Neural progenitor cell (in vitro differentiated cells): ENCODE measurements around the gene YPEL2. TPM values are rescaled to one million over a fixed set of nuclear protein-coding genes. Genes with fewer than 3 reads are reported as not detected.
A peak's percentile ranks its signal among the peaks of the same experiment; 100 is the strongest.

Experiments
- DNase-seq: peaks from one replicate; pipeline ENCODE4 v3.0.0-alpha.2; 2016; ENCODE audit warnings: low spot score
- H2AFZ ChIP-seq: fragments of 200-600 bp; sonication (generic); replicated peaks from 2 replicates; pipeline ENCODE4 v1.6.1; 2016; ENCODE audit warnings: antibody characterized with exemption
- H3F3A ChIP-seq: fragments of 200-600 bp; sonication (generic); 2 replicates; pipeline ENCODE4 v1.6.1; 2016; ENCODE audit warnings: antibody characterized with exemption, low read depth
- H3K27ac ChIP-seq: fragments of 200-600 bp; sonication (generic); 2 replicates; pipeline ENCODE4 v1.5.1; 2016; ENCODE audit warnings: mild to moderate bottlenecking
- H3K27me3 ChIP-seq: fragments of 200-600 bp; sonication (generic); 2 replicates; pipeline ENCODE4 v1.6.1; 2016; ENCODE audit warnings: mild to moderate bottlenecking, moderate library complexity
- H3K36me3 ChIP-seq: fragments of 200-600 bp; sonication (generic); 2 replicates; pipeline ENCODE4 v1.5.1; 2016
- H3K4me1 ChIP-seq: fragments of 200-600 bp; sonication (generic); 2 replicates; pipeline ENCODE4 v1.6.1; 2016; ENCODE audit warnings: mixed run types
- H3K4me2 ChIP-seq: fragments of 200-600 bp; sonication (generic); 2 replicates; pipeline ENCODE4 v1.6.1; 2016
- H3K4me3 ChIP-seq: fragments of 200-600 bp; sonication (generic); 2 replicates; pipeline ENCODE4 v1.5.1; 2016
- H3K79me2 ChIP-seq: fragments of 200-600 bp; sonication (generic); 2 replicates; pipeline ENCODE4 v1.6.1; 2016; ENCODE audit warnings: low read depth
- H3K9ac ChIP-seq: fragments of 200-600 bp; sonication (generic); 2 replicates; pipeline ENCODE4 v1.6.1; 2016
- H3K9me3 ChIP-seq: fragments of 200-600 bp; sonication (generic); 2 replicates; pipeline ENCODE4 v1.5.1; 2016; ENCODE audit warnings: low read depth
- H4K20me1 ChIP-seq: fragments of 200-600 bp; sonication (generic); 2 replicates; pipeline ENCODE4 v1.6.1; 2016; ENCODE audit warnings: low read depth
- H3K27ac Mint-ChIP-seq: 3 replicates; pipeline ENCODE4 v1.8.0; 2021; ENCODE audit warnings: mixed read lengths
- H3K27me3 Mint-ChIP-seq: 2 replicates; pipeline ENCODE4 v1.8.0; 2022; ENCODE audit warnings: low read depth, mild to moderate bottlenecking, inconsistent platforms, moderate library complexity, mixed read lengths; ENCODE audit not compliant: insufficient read depth
- H3K36me3 Mint-ChIP-seq: 3 replicates; pipeline ENCODE4 v1.8.0; 2021; ENCODE audit warnings: mixed read lengths
- H3K4me1 Mint-ChIP-seq: 3 replicates; pipeline ENCODE4 v1.8.0; 2021; ENCODE audit warnings: mixed read lengths
- H3K4me3 Mint-ChIP-seq: 3 replicates; pipeline ENCODE4 v1.8.0; 2021; ENCODE audit warnings: mild to moderate bottlenecking, moderate library complexity, mixed read lengths
- H3K9me3 Mint-ChIP-seq: 3 replicates; pipeline ENCODE4 v1.8.0; 2020; ENCODE audit warnings: mixed read lengths
- EZH2 ChIP-seq: fragments of 200-600 bp; sonication (generic); IDR thresholded peaks from 2 replicates; pipeline ENCODE4 v1.6.1; 2017; ENCODE audit warnings: antibody characterized with exemption, mild to moderate bottlenecking, moderate library complexity
- EZH2phosphoT487 ChIP-seq: fragments of 200-600 bp; sonication (generic); IDR thresholded peaks from 2 replicates; pipeline ENCODE4 v1.6.1; 2017; ENCODE audit warnings: antibody characterized with exemption
- total RNA-seq: library from RNA; depleted of rRNA; stranded (reverse); fragments of >200 nt; gene quantifications from 2 replicates; pipeline ENCODE4 v1.2.3, GENCODE V29; 2015; ENCODE audit warnings: low replicate concordance
- TF ChIP-seq, protein P1 (sequence below): fragments of 200-600 bp; sonication (generic); IDR thresholded peaks from 2 replicates; pipeline ENCODE4 v1.5.1; 2017; ENCODE audit warnings: antibody characterized with exemption, mild to moderate bottlenecking

YPEL2 gene
- total RNA-seq, 1 donor from 2014 or later: 38.0 TPM

DNA sequence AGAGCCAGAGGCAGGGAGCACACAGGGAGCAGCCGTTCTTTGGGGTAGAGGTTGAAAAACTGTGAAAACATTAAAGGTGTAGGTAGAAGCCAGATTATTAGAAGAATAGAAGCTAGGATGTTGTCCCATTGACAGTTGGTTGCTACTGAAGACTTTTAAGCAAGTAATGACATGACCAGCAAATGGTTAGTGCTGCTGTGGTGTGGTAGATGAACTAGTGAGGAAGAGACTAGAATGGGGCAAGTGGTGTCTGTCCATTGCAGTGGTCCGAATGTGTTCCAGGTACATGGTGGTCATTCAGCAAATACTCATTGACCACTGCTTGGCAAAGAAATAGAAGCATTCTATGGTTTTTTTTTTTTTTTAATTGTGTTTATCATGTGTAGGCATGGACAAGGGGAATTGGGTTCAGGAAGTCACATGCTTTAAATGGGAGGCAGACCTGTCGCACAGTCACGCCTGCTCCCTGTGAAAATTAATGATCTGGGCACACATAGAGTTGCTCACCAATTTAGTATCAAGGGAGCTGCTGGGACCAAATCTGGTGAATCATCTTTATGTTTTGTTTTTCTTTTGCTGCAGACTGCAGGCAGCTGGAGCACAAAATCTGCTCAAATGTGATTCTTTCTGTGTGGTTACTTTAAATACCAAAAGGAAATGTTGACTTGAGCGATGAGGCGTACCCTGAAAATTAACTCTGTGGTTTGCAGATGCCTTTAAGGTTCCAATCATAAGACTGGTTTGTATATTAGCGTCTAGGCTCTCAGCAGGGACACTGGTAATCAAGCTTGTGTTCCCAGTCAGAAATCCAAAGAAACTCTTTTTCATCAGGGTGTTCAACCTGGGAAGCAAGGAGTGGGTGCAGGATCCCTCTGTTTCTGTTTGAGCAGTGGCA is 30.7 kb downstream of the YPEL2 start:
- no peaks in the 10 kb centered on the region for H3K36me3 ChIP-seq
- H3K4me1 ChIP-seq: peaks cover 60% of the 10 kb centered on the region
- Mint-ChIP-seq H3K27me3 (no peaks in the 10 kb centered on the region), H3K9me3 (peaks cover 4% of the 10 kb centered on the region), H3K36me3 (peaks cover 2% of the 10 kb centered on the region), H3K4me1 (peaks cover 50% of the 10 kb centered on the region), H3K4me3 (no peak overlapping the region), H3K27ac (peak overlapping the region; percentile 24)
- peaks cover 75% of the 10 kb centered on the region for H4K20me1 ChIP-seq
- peaks cover 38% of the 10 kb centered on the region for H3F3A ChIP-seq
- H3K79me2 ChIP-seq: peaks cover 18% of the 10 kb centered on the region
- no peak for DNase-seq
- no peak overlapping the region for H3K9ac ChIP-seq
- no peaks in the 10 kb centered on the region for H3K9me3 ChIP-seq
- no peak overlapping the region for H3K4me3 ChIP-seq
- no peaks in the 10 kb centered on the region for H3K27me3 ChIP-seq
- TF ChIP-seq EZH2 (no peak), EZH2phosphoT487 (no peak)
- TF ChIP-seq, protein P1, sequence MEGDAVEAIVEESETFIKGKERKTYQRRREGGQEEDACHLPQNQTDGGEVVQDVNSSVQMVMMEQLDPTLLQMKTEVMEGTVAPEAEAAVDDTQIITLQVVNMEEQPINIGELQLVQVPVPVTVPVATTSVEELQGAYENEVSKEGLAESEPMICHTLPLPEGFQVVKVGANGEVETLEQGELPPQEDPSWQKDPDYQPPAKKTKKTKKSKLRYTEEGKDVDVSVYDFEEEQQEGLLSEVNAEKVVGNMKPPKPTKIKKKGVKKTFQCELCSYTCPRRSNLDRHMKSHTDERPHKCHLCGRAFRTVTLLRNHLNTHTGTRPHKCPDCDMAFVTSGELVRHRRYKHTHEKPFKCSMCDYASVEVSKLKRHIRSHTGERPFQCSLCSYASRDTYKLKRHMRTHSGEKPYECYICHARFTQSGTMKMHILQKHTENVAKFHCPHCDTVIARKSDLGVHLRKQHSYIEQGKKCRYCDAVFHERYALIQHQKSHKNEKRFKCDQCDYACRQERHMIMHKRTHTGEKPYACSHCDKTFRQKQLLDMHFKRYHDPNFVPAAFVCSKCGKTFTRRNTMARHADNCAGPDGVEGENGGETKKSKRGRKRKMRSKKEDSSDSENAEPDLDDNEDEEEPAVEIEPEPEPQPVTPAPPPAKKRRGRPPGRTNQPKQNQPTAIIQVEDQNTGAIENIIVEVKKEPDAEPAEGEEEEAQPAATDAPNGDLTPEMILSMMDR: no peak
- H2AFZ ChIP-seq: no peak overlapping the region
- no peak overlapping the region for H3K27ac ChIP-seq
- no peak overlapping the region for H3K4me2 ChIP-seq

DNA sequence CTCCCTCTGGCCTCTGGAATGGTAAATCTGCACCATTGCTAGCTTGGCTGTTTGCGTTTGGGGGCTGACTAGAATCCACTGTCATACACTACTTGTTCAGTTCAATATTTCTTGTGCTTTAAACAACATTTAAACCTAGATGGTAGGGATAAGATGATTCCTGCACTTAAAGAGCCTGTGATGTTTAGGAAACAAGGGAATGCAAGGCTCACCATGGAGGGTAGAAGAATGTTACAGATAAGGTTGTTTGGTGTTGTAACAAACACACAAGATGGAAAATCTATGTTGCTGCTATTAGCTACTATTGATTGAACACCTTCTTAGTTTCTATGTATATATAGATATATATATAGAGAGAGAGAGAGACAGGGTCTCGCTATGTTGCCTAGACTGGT is 31.4 kb downstream of the YPEL2 start:
- Histone ChIP-seq H3F3A (peaks cover 44% of the 10 kb centered on the region), H3K4me1 (peaks cover 65% of the 10 kb centered on the region), H3K27ac (no peak overlapping the region), H3K79me2 (peaks cover 23% of the 10 kb centered on the region), H3K9me3 (no peaks in the 10 kb centered on the region), H2AFZ (no peak overlapping the region), H3K4me3 (no peak overlapping the region), H4K20me1 (peaks cover 75% of the 10 kb centered on the region), H3K9ac (no peak overlapping the region), H3K27me3 (no peaks in the 10 kb centered on the region), H3K36me3 (no peaks in the 10 kb centered on the region), H3K4me2 (no peak overlapping the region)
- no peak for TF ChIP-seq EZH2phosphoT487
- TF ChIP-seq EZH2: no peak
- TF ChIP-seq, protein P1: no peak
- Mint-ChIP-seq H3K27me3 (no peaks in the 10 kb centered on the region), H3K4me3 (no peak overlapping the region), H3K36me3 (peaks cover 2% of the 10 kb centered on the region), H3K9me3 (peaks cover under 1% of the 10 kb centered on the region), H3K27ac (no peak overlapping the region), H3K4me1 (peaks cover 56% of the 10 kb centered on the region)
- no peak for DNase-seq

DNA sequence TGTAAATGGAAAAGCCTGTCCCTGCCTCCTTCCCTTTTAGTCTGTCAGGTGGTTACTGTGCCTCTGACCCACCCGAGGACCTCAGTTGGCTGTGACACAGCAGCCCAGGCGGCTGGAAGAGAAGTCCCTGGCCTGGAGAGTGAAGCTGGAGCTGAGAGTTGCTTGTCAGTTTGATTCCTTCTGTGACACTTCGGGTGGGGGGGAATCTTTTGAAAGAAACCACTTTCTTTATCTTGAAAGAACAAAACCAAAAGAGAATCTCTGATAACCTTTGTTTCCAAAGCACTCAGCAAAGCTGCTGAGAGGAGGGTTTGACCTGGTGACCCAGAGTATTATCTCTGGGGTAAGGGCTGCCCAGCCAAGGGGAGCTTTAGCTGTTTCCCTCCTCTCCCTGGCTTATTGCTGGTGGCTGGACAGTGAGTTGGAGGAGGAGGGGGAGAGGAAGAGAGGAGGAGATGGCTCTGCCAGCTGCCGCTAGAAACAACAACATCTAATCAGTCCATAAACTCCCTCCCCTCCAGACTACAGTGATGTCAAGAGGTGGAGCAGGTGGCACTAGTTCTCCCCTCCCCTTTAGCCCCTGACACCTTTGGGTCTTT is 34.0 kb downstream of the YPEL2 start:
- H2AFZ ChIP-seq: no peak overlapping the region
- peak overlapping the region; percentile 86 for H3K4me2 ChIP-seq
- Mint-ChIP-seq H3K27me3 (no peaks in the 10 kb centered on the region), H3K36me3 (peaks cover 2% of the 10 kb centered on the region), H3K4me3 (peak overlapping the region; percentile 74), H3K9me3 (no peaks in the 10 kb centered on the region), H3K27ac (peak overlapping the region; percentile 98), H3K4me1 (peaks cover 68% of the 10 kb centered on the region)
- TF ChIP-seq EZH2phosphoT487 (peak; percentile 23), EZH2 (no peak)
- H3K79me2 ChIP-seq: peaks cover 40% of the 10 kb centered on the region
- peaks cover 88% of the 10 kb centered on the region for H3K4me1 ChIP-seq
- DNase-seq: peak; percentile 94
- H3K9ac ChIP-seq: no peak overlapping the region
- H3K4me3 ChIP-seq: peak overlapping the region; percentile 41
- H4K20me1 ChIP-seq: peaks cover 58% of the 10 kb centered on the region
- H3K27me3 ChIP-seq: no peaks in the 10 kb centered on the region
- H3K27ac ChIP-seq: peak overlapping the region; percentile 99
- no peaks in the 10 kb centered on the region for H3K9me3 ChIP-seq
- peaks cover 59% of the 10 kb centered on the region for H3F3A ChIP-seq
- H3K36me3 ChIP-seq: no peaks in the 10 kb centered on the region
